Adrenal gland (tissue), 12 donors: ENCODE measurements around the gene SPINK1. TPM values are rescaled to one million over a fixed set of nuclear protein-coding genes. Genes with fewer than 3 reads are reported as not detected.
"Not testable (repeated sequence)": the region's sequence is repeated elsewhere in the genome, so short reads cannot be mapped to it uniquely, and the experiment has no call there.

Experiments used
- DNase-seq, 7 donors: peaks; one replicate each; pipeline ENCODE4 v3.0.0-alpha.2; 2019 to 2020
- H3K27ac ChIP-seq, 5 donors: fragments of 200-600 bp; sonication (generic) in 4 of 5; 1 replicate in 3 of 5; 2 replicates in 2 of 5; pipeline versions ENCODE4 v1.5.1 to v1.8.0; 2016 to 2020; ENCODE audit warnings: mild to moderate bottlenecking in 1 of 5
- H3K27me3 ChIP-seq: fragments of 200-600 bp; 2 replicates; pipeline ENCODE4 v1.8.0; 2021
- H3K36me3 ChIP-seq, 2 donors: fragments of 200-600 bp; replicated peaks in 1 of 2; 1 replicate in 1 of 2; 2 replicates in 1 of 2; pipeline versions ENCODE4 v1.5.1 to v1.8.0; 2018 to 2022
- H3K4me1 ChIP-seq, 2 donors: fragments of 200-600 bp; replicated peaks in 1 of 2; 1 replicate in 1 of 2; 2 replicates in 1 of 2; pipeline versions ENCODE4 v1.5.1 to v1.8.0; 2018 to 2021
- H3K4me3 ChIP-seq, 4 donors: fragments of 200-600 bp; sonication (generic) in 3 of 4; one replicate each; pipeline ENCODE4 v1.5.1; 2016 to 2018
- H3K9me3 ChIP-seq, 3 donors: fragments of 200-600 bp; sonication (generic) in 1 of 3; replicated peaks in 1 of 3; 1 replicate in 2 of 3; 2 replicates in 1 of 3; pipeline versions ENCODE4 v1.5.1 to v1.8.0; 2016 to 2021
- POLR2A ChIP-seq, 2 donors: fragments of 450-650 bp; IDR thresholded peaks; one replicate each; pipeline ENCODE4 v1.6.1; 2017; ENCODE audit warnings: antibody characterized with exemption in 2 of 2, mild to moderate bottlenecking in 2 of 2, moderate library complexity in 1 of 2
- WGBS, 4 donors: extraction: QIAGEN DNeasy Blood & Tissue Kit in 2 of 4; methylation state at CpG; one replicate each; pipeline versions ENCODE4 v1.1.5 to v1.1.7; 2013 to 2017; 5-methylcytosine and 5-hydroxymethylcytosine counted together
- intact Hi-C, 2 donors: fragments of 100-400 bp; cut with DNase I; formaldehyde crosslinking; loops; one replicate each; pipeline versions ENCODE4 v1.14.1 to v1.15.0; 2022 to 2023
- polyA plus RNA-seq, 3 donors: library from polyadenylated mRNA; stranded (reverse); fragments of 200-250 nt in 2 of 3; fragments of 350-450 nt in 1 of 3; fragmentation: Illumina TruSeq in 1 of 3; extraction: RNeasy Lipid Tissue Mini Kit (QIAGEN cat#74804) in 1 of 3; gene quantifications; one replicate each; pipeline ENCODE4 v1.2.3, GENCODE V29; 2013 to 2014
- total RNA-seq, 9 donors: library from RNA; depleted of rRNA in 4 of 9; stranded (reverse); fragments of >200 nt in 4 of 9; fragments of 120-200 nt in 1 of 9; fragmentation: NEBNext Ultra II Directional in 1 of 9; extraction: Animal tissue kit (Norgen Biotek cat#: 25700) in 1 of 9; gene quantifications; one replicate each; pipeline versions ENCODE4 v1.1.0 to v1.2.4, GENCODE V29; 2013 to 2023
- TF ChIP-seq, protein P1 (sequence below), 6 experiments: fragments of 450-650 bp in 4 of 6; fragments of 200-600 bp in 2 of 6; sonication (generic) in 1 of 6; IDR thresholded peaks; 1 replicate in 5 of 6; 2 replicates in 1 of 6; pipeline versions ENCODE4 v1.5.1 to v1.8.0; 2016 to 2021; ENCODE audit warnings: antibody characterized with exemption in 6 of 6, mild to moderate bottlenecking in 2 of 6, moderate library complexity in 1 of 6
- donor health status: healthy with polysubstance abuse.
- donor health status: Bipolar disorder and iron deficiency.
- donor health status: DM: yes; HTN: yes; CAD: no.
- donor health status: DM: no; HTN: no; CAD: no.
- donor health status: DM: no; HTN: no; CAD: no.
- donor health status: DM: yes; HTN: yes; CAD: no.

The SPINK1 gene
- total and polyA plus RNA-seq, 12 donors: 1.3 to 6.5 (median 4.3) TPM; not detected in 6

DNA sequence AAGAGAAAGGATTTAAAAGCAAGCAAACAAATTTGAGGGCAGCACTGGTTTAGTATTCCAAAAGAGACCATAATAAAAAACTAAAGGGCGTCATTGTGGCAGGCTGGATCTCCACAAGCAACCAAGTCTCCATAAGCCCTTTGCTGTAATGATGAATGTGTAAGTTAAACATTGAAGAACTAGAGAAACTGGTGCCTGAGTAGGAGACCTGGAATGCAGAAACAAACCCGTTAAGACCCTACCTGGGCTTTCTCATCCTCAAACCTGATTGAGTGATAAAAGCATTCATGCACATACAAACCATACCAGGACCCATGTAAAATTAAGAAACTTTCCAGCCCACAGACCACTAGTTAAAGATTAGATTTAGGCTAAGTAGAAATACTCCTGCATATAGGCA is 45.2 kb upstream of the SPINK1 start:
- DNase-seq: no peak
- H3K4me1 ChIP-seq: no peaks in the 10 kb centered on the region
- H3K9me3 ChIP-seq: no peaks in the 10 kb centered on the region
- no peak overlapping the region for H3K27ac ChIP-seq
- H3K27me3 ChIP-seq: no peaks in the 10 kb centered on the region
- WGBS, 4 donors: 68 to 79% (median 77%) methylated on average over 2 of the region's 2 CpGs
- TF ChIP-seq, protein P1, sequence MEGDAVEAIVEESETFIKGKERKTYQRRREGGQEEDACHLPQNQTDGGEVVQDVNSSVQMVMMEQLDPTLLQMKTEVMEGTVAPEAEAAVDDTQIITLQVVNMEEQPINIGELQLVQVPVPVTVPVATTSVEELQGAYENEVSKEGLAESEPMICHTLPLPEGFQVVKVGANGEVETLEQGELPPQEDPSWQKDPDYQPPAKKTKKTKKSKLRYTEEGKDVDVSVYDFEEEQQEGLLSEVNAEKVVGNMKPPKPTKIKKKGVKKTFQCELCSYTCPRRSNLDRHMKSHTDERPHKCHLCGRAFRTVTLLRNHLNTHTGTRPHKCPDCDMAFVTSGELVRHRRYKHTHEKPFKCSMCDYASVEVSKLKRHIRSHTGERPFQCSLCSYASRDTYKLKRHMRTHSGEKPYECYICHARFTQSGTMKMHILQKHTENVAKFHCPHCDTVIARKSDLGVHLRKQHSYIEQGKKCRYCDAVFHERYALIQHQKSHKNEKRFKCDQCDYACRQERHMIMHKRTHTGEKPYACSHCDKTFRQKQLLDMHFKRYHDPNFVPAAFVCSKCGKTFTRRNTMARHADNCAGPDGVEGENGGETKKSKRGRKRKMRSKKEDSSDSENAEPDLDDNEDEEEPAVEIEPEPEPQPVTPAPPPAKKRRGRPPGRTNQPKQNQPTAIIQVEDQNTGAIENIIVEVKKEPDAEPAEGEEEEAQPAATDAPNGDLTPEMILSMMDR (IDR thresholded peaks at IDR 0.05): no peak
- TF ChIP-seq POLR2A (IDR thresholded peaks at IDR 0.05): no peak
- intact Hi-C loops: no loop called here
- no peak overlapping the region for H3K4me3 ChIP-seq
- no peaks in the 10 kb centered on the region for H3K36me3 ChIP-seq

DNA sequence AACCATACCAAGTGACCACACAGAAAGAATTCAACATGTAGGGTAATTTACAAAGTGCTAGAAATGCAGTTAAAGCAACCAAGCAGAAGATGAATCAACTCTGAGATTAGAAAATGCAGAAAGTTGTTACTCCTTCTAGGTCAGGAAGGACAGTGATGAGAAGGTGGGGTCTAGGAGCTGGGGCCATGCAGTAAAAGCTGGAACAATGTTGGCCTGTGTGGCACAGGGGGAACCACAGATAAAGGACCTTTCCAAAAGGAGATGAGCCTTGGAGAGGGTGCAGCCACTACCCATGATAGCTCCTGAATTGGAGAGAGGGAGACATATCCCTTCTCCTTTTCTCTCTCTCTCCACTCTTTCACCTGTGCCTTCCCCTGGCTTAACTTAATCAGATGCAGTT is 44.7 kb upstream of the SPINK1 start:
- no peak for TF ChIP-seq POLR2A (IDR thresholded peaks at IDR 0.05)
- TF ChIP-seq, protein P1 (IDR thresholded peaks at IDR 0.05): no peak
- Histone ChIP-seq H3K4me3 (no peak overlapping the region), H3K27ac (no peak overlapping the region), H3K27me3 (no peaks in the 10 kb centered on the region), H3K9me3 (no peaks in the 10 kb centered on the region), H3K4me1 (no peaks in the 10 kb centered on the region), H3K36me3 (no peaks in the 10 kb centered on the region)
- intact Hi-C loops: no loop called here
- no peak for DNase-seq

DNA sequence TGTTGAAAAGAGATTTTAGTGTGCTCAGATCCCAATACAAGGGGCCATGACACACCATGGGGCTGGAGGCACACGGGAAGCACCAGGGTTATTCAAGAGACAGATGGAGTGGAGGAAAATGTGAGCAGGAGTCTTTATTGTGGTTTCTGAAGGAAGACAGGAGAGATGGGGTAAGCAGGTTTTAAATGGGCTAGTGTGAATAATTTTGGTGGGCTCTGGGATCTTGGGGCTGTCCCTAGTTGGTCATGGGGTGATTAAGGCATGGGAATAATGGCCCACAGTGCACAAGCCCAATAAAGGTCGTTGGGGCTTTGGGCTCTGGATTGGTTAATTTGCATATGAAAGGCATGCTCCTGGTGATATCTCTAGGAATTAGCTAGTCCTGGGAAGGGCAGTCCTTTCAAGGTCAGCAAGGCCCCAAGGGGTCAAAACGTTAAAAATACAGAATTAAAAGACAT is 43.5 kb upstream of the SPINK1 start:
- no peak overlapping the region for H3K4me3 ChIP-seq
- no peaks in the 10 kb centered on the region for H3K36me3 ChIP-seq
- no peaks in the 10 kb centered on the region for H3K4me1 ChIP-seq
- intact Hi-C loops: no loop called here
- no peak for TF ChIP-seq POLR2A (IDR thresholded peaks at IDR 0.05)
- TF ChIP-seq, protein P1 (IDR thresholded peaks at IDR 0.05): no peak
- H3K27me3 ChIP-seq: no peaks in the 10 kb centered on the region
- H3K27ac ChIP-seq: no peak overlapping the region
- WGBS, 4 donors: 37 to 48% (median 44%) methylated on average over 3 of the region's 3 CpGs
- DNase-seq: no peak
- no peaks in the 10 kb centered on the region for H3K9me3 ChIP-seq

DNA sequence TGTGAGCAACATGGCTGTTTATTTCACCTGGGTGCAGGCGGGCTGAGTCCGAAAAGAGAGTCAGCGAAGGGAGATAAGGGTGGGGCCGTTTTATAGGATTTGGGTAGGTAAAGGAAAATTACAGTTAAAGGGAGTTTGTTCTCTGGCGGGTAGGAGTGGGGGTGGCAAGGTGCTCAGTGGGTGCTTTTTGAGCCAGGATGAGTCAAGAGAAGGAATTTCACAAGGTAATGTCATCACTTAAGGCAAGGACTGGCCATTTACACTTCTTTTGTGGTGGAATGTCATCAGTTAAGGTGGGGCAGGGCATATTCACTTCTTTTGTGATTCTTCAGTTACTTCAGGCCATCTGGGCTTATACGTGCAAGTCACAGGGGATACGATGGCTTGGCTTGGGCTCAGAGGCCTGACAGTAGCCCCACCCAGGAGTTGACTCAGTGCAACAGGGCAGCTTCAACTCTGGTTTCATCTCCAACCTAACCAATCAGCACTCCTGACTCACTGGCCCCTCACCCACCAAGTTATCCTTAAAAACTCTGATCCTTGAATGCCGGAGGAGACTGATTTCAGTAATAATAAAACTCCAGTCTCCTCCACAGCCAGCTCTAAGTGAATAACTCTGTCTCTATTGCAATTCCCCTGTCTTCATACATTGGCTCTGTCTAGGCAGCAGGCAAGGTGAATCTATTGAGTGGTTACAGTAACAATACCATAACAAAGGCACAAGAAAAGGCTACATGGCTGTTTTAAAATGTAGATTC is 42.8 kb upstream of the SPINK1 start:
- not testable (repeated sequence) for H3K27ac ChIP-seq

DNA sequence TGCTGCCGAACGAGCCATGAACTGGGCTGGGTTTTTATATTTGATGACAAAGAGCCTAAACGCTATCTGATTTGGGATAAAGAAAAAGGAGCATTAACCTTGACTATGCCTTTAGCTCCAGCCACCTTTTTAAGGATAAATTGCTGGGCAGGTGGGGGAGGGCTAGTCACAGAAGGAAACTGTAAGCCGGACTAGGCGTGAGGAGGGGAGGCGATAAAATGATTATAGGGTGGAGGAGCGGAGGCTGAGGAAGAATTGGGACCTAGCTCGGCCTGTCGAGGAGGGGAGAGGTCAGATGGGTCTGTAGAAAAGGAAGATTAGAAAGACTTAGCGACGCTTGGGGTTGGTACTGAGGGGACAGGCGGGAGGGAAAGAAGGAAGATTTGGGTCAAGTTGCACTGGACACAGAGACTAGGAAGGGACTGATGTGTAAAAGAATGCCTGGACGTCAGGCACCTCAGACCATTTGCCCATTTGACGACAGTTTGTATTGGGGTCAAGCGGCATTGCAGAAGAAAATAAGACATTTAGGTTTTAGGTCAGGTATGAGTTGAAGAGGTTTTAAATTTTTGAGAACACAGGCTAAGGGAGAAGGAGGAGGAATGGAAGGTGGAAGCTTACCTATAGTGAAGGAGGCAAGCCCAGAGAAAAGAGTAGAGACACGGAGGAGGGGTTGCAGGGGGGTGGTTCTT is 41.4 kb upstream of the SPINK1 start:
- H3K4me1 ChIP-seq, H3K27me3 ChIP-seq, DNase-seq, H3K27ac ChIP-seq, H3K4me3 ChIP-seq, intact Hi-C loops, H3K9me3 ChIP-seq, H3K36me3 ChIP-seq: not testable (repeated sequence)
- 80 to 88% (median 87%) methylated on average over 16 of the region's 16 CpGs for WGBS, 4 donors

More for the DNA sequence above, 42.8 kb upstream of the SPINK1 start:
- H3K4me3 ChIP-seq, H3K4me1 ChIP-seq, H3K27me3 ChIP-seq, DNase-seq, H3K9me3 ChIP-seq, intact Hi-C loops, H3K36me3 ChIP-seq: not testable (repeated sequence)
- WGBS, 4 donors: 76 to 91% (median 79%) methylated on average over 5 to 8 of the region's 8 CpGs

DNA sequence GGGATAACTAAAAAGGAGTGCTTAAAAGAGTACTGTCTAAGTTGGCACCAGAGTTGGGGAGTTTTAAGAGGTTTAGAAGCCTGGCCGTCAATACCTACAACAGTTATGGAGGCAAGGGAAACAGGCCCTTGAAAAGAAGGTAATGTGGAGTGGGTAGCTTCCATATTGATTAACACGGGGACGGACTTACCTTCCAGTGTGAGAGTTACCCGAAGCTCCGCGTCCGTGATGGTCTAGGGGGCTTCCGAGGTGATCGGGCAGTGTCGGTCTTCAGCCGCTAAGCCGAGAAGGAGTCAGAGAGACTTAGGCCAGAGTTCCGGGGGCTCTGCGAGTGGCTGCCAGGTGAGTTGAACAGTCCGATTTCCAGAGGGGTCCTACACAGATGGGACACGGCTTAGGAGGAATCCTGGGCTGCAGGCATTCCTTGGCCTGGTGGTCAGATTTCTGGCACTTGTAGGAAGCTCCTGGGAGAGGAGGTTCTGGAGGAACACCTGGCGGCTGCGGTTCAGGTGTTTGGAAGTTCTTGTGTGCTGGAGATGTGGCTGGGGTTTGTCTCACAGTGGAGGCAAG is 40.6 kb upstream of the SPINK1 start:
- H3K27me3 ChIP-seq, intact Hi-C loops, H3K9me3 ChIP-seq, H3K27ac ChIP-seq, H3K4me1 ChIP-seq, H3K4me3 ChIP-seq, H3K36me3 ChIP-seq, DNase-seq: not testable (repeated sequence)
- WGBS, 4 donors: 93 to 97% (median 94%) methylated on average over 17 to 18 of the region's 18 CpGs

DNA sequence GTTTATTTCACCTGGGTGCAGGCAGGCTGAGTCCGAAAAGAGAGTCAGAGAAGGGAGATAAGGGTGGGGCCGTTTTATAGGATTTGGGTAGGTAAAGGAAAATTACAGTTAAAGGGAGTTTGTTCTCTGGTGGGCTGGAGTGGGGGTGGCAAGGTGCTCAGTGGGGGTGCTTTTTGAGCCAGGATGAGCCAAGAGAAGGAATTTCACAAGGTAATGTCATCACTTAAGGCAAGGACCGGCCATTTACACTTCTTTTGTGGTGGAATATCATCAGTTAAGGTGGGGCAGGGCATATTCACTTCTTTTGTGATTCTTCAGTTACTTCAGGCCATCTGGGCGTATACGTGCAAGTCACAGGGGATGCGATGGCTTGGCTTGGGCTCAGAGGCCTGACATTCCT is 38.4 kb upstream of the SPINK1 start:
- H3K36me3 ChIP-seq, H3K9me3 ChIP-seq, H3K27ac ChIP-seq, H3K27me3 ChIP-seq, H3K4me3 ChIP-seq, intact Hi-C loops, H3K4me1 ChIP-seq, DNase-seq: not testable (repeated sequence)
- 68 to 73% (median 72%) methylated on average over 6 of the region's 6 CpGs for WGBS, 4 donors
